ENCODE measurements around the gene SEL1L3.

Gene SEL1L3

DNA sequence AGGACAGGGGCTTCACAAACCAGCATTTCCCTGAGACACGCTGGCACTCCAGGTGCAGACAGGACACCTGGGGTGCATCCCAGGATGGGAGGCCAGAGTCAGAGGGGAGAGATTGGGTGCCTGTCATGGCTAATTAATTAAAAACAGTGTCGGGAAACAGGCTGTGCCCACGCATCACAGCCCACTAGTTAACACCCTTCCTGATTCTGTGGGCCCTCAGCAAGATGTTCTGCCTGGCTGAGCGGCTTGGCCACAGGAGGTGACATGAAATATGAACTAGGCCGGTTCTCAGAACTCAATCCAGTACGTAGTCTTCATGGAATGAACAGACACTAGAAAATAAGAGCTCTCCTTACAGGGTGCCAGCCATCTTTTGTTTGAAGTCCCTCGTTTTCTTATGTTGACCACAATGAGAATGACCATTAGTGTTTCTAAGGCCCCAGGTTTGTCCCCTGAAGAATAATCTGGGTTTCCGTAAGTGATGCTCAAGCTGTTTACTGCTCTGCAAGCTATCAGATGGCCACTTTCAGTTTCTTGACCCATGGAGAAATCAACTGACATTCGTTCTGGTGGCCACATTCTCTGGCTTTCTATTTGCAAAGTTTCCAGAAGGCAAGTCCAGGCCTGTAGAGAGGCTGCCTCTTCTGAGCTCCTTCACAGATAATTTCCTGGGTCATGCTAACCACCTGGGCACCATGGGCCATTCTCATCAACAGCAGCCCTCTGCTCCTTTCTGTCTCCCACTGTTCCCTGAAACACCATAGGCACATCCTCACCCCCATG is 134.9 kb downstream of the SEL1L3 start:
- no peak for DNase-seq

DNA sequence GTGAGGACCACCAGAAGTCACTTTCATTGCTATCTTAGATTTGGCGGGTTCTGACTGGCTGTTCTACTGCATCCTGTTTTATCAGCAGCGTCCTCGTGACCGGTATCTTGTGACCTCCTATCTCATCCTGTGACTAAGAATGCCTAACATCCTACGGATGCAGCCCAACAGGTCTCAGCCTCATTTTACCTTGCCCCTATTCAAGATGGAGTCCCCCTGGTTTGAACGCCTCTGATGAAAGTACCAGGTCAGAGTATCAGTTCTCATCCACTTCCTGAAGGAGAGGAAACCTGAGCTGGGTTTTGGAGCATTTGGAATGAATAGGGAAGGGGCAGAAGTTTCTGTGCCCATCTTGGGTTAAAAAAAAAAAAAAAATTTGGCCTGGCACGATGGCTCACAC is 136.9 kb downstream of the SEL1L3 start:
- no peak for DNase-seq

DNA sequence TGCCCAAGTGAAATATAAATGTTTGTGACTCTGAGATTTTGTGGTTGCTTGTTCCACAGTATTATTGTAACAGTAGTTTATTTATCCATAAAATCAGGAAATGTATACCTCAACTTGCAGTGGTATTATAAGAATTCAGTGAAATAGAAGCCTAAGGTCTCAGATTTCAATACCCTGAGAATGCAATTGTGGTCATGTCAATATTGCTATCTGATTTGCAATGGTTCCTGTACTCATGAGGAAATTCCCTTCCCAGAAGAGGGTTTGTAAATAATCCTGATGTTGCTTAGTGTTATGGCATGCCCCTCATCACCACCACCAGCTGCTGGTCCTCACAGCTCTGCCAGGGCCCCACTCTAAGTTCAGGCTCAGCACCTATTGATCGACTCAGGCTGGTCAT is 139.4 kb downstream of the SEL1L3 start:
- DNase-seq = no peak

DNA sequence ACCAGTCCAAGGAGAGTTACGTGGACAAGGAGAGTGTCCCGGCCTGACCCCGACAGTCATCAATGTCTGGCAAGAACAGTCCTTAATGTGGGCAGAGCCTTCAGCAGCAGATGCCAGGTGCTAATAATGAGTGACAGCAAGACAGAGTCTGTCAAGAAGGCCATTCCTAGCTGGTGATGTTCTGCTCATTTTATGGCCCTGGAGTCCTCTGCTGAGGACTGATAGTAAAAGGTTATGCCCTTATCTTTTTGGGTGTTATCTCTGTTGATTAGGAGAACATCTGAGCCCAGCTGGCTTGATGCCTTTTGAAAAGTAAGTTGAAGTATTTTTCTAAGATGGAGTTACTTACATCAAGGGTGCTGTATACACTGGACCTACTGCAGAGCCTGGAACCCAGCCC is 139.8 kb downstream of the SEL1L3 start:
- DNase-seq = no peak

DNA sequence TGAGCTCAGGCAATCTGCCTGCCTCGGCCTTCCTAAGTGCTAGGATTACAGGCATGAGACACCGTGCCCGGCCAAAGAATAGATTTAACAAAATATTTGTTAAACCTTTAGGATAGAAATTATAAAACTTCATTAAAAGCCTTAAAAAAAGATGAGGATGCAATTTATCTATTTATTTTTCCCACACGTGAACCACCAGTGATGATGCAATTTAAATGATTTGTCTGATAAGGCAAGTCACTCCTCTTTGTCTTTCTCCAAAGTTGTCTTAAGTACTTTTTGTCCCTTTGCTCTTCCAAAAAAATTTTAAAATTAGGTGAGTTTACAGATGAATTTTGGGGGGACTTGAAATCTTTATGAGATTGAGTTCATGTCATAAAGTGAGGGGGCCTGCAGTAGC is 149.0 kb downstream of the SEL1L3 start:
- no peak for DNase-seq

DNA sequence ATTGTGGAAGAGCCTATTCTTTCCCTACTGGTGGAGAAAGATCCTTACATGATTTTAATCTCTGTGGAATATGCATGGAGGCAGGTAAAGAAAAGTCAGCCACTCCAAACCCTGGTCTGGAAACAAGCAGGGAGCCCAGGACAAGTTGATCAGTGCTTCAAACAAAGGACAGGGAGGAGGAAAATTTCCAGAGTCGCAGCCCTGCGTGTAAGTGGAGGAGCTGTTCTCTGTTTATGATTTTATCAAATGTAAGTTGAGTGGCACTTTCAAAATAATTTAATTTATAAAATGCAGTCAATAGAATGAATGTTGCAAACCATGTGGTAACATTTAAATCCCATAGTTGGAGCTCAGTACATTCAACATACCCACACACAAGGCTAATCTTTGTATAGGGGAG is 150.2 kb downstream of the SEL1L3 start:
- no peak for DNase-seq

DNA sequence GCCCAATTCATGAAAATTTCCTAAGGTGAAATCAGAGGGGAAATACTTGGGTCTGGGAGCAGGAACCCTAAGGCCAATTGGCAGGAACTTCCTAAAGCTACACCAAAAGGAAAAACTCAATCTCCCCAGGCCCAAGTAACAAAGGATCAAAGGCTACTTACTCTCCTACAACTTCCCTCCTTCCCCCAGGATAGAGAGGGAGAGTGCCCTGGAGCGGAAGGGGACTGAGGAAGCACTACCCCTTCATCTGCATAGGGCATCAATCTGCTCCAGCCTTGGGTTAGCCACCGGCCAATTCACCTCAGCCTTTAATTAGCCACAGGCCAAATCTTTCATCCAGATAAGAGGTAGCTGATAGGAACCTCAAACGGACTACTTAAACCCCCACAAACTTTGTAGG is 152.2 kb downstream of the SEL1L3 start:
- no peak for DNase-seq

DNA sequence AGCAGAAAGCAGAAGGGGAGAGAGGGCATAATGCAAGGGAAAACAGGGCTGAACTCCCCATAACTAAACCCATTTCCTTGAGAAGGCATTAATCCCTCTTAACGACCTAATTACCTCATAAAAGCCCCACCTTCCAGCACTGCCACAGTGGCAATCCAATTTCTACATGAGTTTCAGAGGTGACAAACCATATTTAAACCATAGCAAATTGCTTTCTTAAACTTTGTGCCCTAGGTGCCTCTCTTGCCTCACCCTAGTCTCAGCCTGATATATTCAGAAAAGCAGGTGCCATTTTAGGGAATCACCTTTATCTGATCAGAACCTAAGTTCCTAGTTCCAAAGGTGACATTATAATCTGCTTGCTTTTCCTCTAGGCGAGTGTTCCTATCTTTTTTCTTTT is 158.3 kb downstream of the SEL1L3 start:
- no peak for DNase-seq

DNA sequence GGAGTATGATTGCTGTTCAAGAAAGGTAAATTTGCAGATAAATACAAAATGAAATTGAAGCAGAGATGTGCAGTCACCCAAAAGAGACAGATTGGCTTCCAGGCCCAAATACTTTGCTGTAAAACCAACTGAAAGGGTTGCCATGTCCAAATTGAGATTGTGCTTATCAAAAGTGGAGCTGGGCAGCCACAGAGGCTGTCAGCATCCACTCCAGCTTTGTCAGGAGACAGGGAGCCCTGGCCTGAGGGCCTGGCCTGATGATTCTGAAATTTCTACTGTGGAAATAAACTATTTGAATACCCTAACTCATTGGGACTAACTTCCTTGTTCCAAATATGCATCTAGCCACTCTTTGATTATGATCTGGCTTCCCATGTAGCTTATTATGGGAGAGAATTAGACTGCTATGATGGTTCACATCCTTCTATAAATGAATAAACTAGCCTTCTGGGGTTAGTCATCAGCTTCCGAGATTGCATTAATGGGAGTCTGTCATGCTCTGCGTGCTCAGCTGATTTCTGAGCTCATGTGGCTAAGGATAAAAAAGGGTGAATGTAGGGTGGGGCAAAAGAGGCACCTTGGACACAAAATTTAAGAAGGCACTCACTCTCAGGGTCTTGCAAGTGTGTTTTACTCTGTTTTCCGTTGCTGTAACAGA is 158.9 kb downstream of the SEL1L3 start:
- DNase-seq = no peak

DNA sequence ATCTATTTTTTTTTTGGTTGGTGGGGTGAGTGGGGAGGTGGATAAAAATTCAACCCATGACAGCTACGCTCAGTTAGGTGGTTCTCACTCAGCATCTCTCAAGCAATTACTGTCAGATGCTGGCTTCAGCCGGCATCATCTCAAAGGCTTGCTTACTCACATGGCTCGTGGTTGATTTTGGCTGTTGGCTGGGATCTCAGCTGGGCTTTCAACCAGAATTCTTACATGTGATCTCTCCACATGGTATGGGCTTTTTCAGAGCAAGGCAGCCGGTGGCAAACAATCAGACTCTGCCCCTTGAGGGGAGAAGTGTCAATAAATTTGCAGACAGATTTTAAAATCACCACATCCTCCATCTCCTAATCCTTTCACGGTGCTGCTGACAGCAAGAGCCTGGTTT is 159.9 kb downstream of the SEL1L3 start:
- no peak for DNase-seq

DNA sequence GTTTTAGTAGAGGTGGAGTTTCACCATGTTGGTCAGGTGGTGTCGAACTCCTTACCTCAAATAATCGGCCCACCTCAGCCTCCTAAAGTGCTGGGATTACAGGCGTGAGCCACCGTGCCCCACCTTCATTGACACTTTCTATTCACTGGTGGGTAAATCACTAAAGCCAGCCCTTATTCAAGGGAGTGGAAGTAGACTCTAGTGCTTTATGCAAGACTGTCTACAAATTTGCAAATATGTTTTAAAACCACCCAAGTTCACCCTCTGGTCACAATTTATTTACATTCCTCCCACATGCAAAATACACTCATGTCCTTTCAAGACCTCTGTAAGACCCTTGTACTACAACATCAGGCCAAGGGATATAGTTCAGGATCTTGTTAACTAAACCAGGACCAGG is 162.1 kb downstream of the SEL1L3 start:
- DNase-seq = no peak

DNA sequence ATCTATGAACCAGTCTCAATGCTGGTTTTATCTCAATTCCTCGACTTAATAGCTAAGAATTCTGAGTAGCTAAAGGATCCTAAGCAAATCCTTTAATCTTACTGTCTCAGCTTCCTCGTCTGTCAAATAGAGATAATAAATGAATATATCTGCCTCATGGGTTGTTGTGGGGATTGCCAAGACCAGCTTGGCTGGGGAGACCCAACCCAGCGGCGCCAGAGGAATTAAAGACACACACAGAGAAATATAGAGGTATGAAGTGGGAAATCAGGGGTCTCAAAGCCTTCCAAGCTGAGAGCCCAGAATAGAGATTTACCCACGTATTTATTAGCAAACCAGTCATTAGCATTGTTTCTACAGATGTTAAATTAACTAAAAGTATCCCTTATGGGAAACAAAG is 165.3 kb downstream of the SEL1L3 start:
- DNase-seq = no peak

Data from stimulated activated naive CD4-positive, alpha-beta T cell (primary cell).